Measurements from ENCODE around the gene UPK2.
A peak's percentile ranks its signal among the peaks of the same experiment; 100 is the strongest.
"Not testable (repeated sequence)": the region's sequence is repeated elsewhere in the genome, so short reads cannot be mapped to it uniquely, and the experiment has no call there.

The UPK2 gene

DNA sequence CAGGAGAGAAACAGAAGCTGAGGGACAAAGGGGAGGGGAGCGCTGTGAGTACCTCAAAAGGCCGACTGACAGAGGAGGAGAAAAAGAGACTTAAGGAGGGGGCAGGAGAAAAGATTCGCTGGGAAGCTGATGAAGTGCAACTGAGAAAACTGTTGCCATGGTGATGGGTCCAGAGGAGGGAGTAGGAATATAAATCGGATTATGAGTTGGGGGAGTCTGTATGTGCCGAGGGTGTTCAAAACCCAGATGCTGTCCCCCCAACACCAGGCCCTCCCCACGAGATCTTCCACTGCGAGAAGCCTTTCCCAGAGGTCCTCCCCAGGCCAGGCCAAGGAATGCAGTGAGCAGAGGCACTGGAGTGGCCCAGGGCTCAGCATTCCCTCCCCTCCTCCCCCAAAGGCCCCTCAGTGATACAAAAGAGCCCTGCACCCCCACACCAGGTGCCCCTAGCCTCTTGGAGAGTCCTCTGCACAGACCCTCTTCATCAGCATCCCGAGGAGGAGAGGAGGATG, 16.6 kb upstream of the UPK2 start:
- no peak for DNase-seq

DNA sequence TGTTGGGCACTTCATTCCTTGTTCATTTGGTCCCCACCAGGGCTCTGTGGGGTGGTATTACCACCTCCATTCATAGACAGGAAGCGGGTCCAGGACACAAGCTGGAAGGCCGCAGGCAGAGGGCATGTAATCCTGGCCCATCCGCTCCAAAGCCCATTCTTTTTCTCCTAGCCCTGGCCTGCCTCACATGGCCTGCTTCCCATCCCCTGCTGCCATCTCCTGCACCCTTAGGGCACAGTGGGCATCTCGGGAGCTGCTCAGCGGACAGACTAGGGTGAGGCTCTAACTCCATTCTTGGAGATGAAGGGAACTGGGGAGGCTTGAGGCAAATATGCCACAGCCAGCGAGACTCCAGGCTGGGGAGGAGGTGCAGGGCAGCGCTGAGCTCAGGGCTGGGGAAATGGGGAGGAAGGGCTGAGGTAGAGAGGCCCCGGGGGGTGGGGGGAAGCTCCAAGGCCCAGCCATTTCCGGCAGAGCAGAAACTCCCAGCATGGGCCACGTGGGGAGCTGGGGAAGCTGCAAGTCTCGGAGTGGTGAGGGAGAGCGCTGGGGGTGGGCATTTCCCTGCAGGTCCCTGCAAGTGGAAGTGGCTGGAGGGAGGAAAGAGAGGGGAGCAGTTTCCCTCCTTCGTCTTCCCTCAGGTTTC, 16.0 kb upstream of the UPK2 start:
- DNase-seq = no peak

- no peak for DNase-seq
These were observed 9.0 kb upstream of the UPK2 start for GRCh38 chr11:118947091-118947490.

DNA sequence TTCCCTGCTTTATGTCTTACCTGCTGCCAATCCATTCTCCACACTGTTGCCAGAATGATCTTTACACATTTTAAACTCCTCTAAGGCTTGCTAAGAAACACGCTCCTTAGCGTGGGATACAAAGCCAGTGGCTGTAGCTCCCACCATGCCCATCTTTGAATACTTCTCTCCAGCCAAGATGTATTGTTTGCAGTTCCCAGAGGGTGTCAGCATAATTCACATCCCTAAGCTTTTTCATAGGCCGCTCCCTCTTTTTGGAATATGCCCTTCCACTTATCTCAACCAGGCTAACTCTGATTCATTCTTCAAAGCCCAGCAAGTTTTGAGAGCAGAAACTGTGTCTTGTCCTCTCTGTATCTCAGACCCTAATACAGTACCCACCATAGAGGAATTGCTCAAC, 8.1 kb upstream of the UPK2 start:
- DNase-seq = no peak

- peak; percentile 60 for DNase-seq
These were observed 2.8 kb upstream of the UPK2 start for GRCh38 chr11:118953265-118953664.

DNA sequence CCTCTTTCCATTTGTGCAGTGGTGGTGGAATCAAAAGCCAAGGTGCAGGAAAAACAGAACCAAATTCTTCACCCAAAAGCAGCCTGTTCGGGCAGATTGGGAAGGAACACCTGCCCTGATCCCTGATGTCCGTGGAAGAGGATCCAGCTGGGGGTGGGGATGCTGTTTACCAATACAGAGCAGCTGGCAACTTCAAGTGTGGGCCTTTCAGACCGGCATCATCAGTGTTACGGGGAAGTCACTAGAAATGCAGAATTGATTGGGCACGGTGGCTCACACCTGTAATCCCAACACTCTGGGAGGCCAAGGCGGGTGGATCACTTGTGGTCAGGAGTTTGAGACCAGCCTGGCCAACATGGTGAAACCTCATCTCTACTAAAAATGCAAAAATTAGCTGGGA, 2.1 kb upstream of the UPK2 start:
- DNase-seq = not testable (repeated sequence)

GRCh38 chr11:118956847-118957469, 860 bp downstream of the UPK2 start:
- no peak for DNase-seq

- DNase-seq = no peak
These were observed 1.5 kb downstream of the UPK2 start for GRCh38 chr11:118957549-118957948.

GRCh38 chr11:118957968-118958367, 1.9 kb downstream of the UPK2 start:
- DNase-seq = no peak

DNA sequence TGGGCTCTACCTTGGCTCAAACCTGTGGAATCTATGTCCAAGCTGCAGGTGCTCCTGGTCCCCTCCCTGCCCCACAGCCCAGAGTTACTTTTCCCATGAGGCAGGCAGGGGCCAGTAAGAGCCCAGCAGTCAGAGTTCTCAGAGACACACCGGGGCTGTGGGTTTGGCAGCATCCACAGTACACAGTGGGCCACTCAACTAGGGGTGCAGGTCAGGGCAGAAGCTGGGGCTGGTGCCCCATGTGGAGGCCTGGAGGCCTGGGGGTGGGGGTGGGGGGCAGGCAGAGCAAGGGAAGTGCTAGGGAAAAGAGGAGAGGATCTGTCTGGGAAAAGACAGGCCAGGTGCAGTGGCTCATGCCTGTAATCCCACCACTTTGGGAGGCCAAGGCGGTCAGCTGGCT, 2.5 kb downstream of the UPK2 start:
- DNase-seq = no peak

GRCh38 chr11:118961189-118961588, 5.1 kb downstream of the UPK2 start:
- no peak for DNase-seq

DNA sequence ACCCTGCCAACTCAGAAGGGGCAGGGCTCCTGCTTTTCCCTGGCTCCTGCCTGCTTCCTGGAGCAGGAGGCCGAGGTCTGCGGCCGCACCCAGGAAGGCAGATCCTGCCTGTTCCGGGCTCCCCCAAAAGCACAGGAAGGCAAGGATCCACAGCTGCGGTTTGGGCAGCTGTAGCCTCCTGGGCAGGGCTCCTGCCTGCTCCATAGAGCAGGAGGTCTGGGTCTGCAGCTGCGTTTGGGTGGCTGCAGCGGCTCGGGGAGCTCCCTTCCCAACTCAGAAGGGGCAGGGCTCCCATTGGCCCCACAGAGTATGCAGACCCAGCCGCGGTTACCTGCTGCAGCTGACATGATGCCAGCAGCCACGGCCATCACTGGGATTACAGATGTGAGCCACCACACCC, 5.5 kb downstream of the UPK2 start:
- no peak for DNase-seq

DNA sequence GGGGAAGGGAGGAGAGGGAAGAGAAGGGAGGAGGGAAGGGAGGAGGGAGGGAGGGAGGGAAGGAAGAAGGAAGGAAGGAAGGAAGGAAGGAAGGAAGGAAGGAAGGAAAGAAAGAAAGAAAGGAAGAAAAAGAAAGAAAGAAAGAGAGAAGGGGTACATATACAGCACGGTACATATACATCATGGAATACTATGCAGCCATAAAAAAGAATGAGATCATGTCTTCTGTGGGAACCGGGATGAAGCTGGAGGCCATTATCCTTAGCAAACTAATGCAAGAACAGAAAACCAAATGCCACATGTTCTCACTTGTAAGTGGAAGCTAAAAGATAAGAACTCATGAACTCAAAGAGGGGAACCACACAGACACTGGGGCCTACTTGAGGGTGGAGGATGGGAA, 13.4 kb downstream of the UPK2 start:
- not testable (repeated sequence) for DNase-seq

- no peak for DNase-seq
These were observed 15.5 kb downstream of the UPK2 start, which contains the start of gene FOXR1 for GRCh38 chr11:118971646-118972045. Gene FOXR1, plus strand, starts transcription at chr11:118971761. Its CDS starts 171 bp downstream, at chr11:118971932.

DNA sequence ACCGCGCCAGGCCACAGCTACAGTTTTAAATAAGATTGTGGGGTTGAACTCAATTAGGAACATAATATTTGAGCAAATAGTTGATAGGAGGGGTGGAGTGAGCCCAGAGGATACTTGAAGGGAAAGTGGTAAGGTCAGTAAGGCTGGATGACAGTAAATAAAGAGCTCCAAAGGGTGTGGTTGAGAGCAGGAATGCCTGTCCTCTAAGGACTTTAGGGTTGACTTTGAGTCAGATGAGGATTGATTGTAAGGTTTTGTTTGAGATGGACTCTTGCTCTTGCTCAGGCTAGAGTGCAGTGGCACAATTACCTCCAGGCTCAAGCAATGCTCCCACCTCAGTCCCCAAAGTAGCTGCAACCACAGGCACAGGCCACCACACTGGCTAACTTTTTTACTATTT, 17.9 kb downstream of the UPK2 start:
- DNase-seq = no peak

- no peak for DNase-seq
These were observed 19.9 kb downstream of the UPK2 start for GRCh38 chr11:118975771-118976709.

GRCh38 chr11:118979434-118979833, 23.3 kb downstream of the UPK2 start:
- DNase-seq = peak; percentile 15

DNA sequence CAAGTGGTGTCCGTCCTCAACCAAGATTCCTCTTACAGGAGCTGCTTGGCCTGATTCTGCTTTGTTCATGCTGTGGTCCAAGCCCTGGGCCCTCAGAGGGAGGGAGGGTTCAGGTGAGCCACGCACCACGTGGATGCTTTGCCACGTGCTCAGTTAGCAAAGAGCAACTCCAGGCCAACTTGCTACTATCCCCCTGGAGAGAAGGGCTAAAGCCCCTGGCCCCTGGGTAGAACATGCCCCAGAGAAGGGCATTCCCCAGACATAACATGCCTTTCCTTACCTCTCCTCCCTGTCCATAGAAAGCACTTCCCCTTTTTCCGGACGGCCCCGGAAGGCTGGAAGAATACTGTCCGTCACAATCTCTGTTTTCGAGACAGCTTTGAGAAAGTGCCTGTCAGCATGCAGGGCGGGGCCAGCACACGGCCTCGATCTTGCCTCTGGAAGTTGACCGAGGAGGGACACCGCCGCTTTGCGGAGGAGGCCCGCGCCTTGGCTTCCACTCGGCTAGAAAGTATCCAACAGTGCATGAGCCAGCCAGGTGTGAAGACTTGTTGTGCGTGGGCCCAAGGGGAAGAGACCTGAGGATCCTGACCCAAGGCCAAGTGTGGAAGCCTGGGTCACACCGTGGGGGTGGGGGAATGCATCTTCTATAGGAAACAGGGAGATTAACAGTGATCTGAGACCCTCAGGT, 24.2 kb downstream of the UPK2 start:
- no peak for DNase-seq

- not testable (repeated sequence) for DNase-seq
These were observed 28.2 kb downstream of the UPK2 start for GRCh38 chr11:118984337-118984736.

DNA sequence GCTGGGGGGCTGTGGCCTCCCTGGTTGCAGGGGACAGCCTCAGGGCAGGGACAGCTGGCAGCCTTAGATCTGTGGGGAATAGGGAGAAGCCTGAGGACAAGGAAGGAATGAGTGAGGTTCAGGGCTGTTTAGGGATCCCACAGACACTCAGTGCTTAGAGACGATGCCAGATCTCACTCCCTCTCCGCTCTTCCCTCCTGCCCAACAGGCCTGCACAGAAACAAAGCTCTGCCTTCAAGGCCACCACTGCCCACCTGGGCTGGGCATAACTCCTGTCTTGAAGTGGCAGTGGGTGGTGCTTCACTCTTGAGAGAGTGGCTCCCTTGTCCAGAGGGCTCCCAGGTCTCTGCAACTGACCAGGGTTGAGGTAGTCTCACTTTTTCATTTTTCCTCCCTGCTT, 28.7 kb downstream of the UPK2 start:
- no peak for DNase-seq

- peak; percentile 73 for DNase-seq
These were observed 32.2 kb downstream of the UPK2 start for GRCh38 chr11:118988280-118988679.

DNA sequence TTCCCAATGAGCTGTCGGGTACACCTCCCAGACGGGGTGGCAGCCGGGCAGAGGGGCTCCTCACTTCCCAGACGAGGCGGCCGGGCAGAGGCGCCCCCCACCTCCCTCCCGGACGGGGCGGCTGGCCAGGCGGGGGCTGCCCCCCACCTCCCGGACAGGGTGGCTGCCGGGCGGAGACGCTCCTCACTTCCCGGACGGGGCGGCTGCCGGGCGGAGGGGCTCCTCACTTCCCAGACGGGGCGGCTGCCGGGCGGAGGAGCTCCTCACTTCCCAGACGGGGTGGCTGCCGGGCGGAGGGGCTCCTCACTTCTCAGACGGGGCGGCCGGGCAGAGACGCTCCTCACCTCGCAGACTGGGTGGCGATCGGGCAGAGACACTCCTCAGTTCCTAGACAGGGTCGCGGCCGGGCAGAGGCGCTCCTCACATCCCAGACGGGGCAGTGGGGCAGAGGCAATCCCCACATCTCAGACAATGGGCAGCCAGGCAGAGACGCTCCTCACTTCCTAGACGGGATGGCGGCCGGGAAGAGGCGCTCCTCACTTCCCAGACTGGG, 35.5 kb downstream of the UPK2 start:
- DNase-seq = not testable (repeated sequence)
